ENCODE results near the gene CASD1. TPM values are rescaled to one million over a fixed set of nuclear protein-coding genes. Genes with fewer than 3 reads are reported as not detected.

CASD1 gene
- total RNA-seq, 1 donor from 2014 or later = 19.2 TPM

Other genes with a start within 250 kb of the CASD1 start
- 96.6 TPM for gene COL1A2, start 114.9 kb upstream of the CASD1 start, total RNA-seq
- 20.1 TPM for gene SGCE, start 146.3 kb downstream of the CASD1 start, total RNA-seq